Stomach smooth muscle (tissue), 2 donors: ENCODE results near the gene PCK2.

ENCODE experiments used
- H3K27ac ChIP-seq: one replicate; pipeline ENCODE4 v1.7.0; 2013; ENCODE audit warnings: mild to moderate bottlenecking, low read length, inconsistent platforms
- H3K27me3 ChIP-seq, 2 donors: one replicate each; pipeline ENCODE4 v1.7.0; 2013; ENCODE audit warnings: low read length in 2 of 2; ENCODE audit not compliant: insufficient read depth in 2 of 2, control insufficient read depth in 1 of 2
- H3K36me3 ChIP-seq, 2 donors: one replicate each; pipeline ENCODE4 v1.7.0; 2013; ENCODE audit warnings: low read length in 2 of 2; ENCODE audit not compliant: control insufficient read depth in 2 of 2, insufficient read depth in 2 of 2
- H3K4me1 ChIP-seq: one replicate; pipeline ENCODE4 v1.7.0; 2013; ENCODE audit warnings: low read length; ENCODE audit not compliant: control insufficient read depth, insufficient read depth
- H3K4me3 ChIP-seq, 2 donors: one replicate each; pipeline ENCODE4 v1.7.0; 2013; ENCODE audit warnings: low read length in 2 of 2
- H3K9ac ChIP-seq, 2 donors: one replicate each; pipeline ENCODE4 v1.7.0; 2013; ENCODE audit warnings: low read length in 2 of 2, mild to moderate bottlenecking in 1 of 2
- H3K9me3 ChIP-seq, 2 donors: one replicate each; pipeline ENCODE4 v1.7.0; 2013; ENCODE audit warnings: low read length in 2 of 2; ENCODE audit not compliant: control insufficient read depth in 2 of 2
- donor health status: healthy.
- donor health status: Pancreatic carcinoma.

PCK2 gene

GRCh38 chr14:24144451-24144850, 50.3 kb downstream of the PCK2 start:
- Histone ChIP-seq H3K9me3 (no peaks in the 10 kb centered on the region), H3K4me3 (no peak overlapping the region), H3K36me3 (peaks cover 3 to 10% of the 10 kb centered on the region in 2 donors), H3K4me1 (peaks cover 43% of the 10 kb centered on the region), H3K27me3 (no peaks in the 10 kb centered on the region), H3K27ac (peak overlapping the region; percentile 88), H3K9ac (no peak overlapping the region)

DNA sequence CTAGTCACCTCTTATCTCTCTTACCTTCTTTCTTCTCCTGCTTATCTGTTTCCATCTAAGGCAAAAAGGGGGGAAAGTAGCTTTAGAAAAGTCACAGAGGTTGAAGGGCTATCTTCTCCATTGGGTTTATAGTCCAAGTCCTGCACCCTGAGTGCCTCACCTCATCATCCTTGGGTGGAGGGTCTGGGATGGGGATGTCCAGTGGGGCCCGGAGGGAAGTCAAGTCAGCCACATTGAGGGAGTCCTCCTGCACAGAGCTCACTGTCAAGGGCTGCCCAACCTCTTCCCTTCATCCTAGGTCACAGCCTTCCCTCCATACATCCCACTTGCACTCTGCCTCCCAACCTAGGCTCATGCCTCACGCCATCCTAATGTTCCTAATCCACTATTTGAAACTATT, 51.1 kb downstream of the PCK2 start:
- peak overlapping the region; percentile 29 to 93 for H3K9ac ChIP-seq
- H3K27ac ChIP-seq: peak overlapping the region; percentile 88
- H3K4me3 ChIP-seq: no peak overlapping the region
- H3K27me3 ChIP-seq: no peaks in the 10 kb centered on the region
- H3K4me1 ChIP-seq: peaks cover 43% of the 10 kb centered on the region
- no peaks in the 10 kb centered on the region for H3K9me3 ChIP-seq
- peaks cover 11 to 17% of the 10 kb centered on the region in 2 donors for H3K36me3 ChIP-seq

GRCh38 chr14:24145690-24146452, 51.8 kb downstream of the PCK2 start:
- peak overlapping the region; percentile 95 to 100 for H3K4me3 ChIP-seq
- peaks cover 42% of the 10 kb centered on the region for H3K4me1 ChIP-seq
- no peaks in the 10 kb centered on the region for H3K9me3 ChIP-seq
- no peaks in the 10 kb centered on the region for H3K27me3 ChIP-seq
- H3K36me3 ChIP-seq: peaks cover 17 to 23% of the 10 kb centered on the region in 2 donors
- peak overlapping the region; percentile 88 for H3K27ac ChIP-seq
- peak overlapping the region; percentile 89 to 93 for H3K9ac ChIP-seq

DNA sequence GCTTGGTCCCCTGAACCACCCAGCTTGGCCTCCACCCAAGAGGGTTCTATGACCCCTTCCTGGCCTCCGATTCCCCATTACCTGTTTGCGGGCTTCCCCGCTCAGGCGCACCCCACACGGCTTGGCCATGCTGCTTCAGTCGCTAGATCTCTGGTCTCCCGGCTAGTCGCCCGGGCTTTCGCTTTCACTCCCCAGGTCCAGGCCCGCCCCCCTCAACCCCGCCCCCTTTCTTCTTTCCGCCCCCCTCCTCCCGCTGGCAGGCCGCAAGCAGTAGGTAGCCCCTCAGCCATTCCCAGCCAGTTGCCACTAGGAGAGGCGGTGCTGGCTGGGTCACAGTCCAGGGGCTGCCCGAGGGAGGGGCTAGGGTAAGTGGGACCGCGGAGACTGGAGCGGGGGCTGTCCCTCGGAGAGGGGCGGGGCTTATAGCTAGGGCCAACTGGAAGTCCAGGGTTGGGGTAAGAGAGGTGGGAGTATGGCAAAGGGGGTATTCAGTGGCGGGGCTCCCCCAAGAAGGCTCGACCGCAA, 52.4 kb downstream of the PCK2 start, which contains the start of gene PSME2:
Gene PSME2, minus strand, starts transcription at position 158 of the 525 bp plus-strand sequence. Its CDS starts 29 bp downstream, at position 129.
- peak within 1 kb of the TSS; percentile 88 for H3K27ac ChIP-seq
- H3K27me3 ChIP-seq: no peaks in the 10 kb centered on the region
- no peaks in the 10 kb centered on the region for H3K9me3 ChIP-seq
- H3K4me1 ChIP-seq: peaks cover 39% of the 10 kb centered on the region
- peak within 1 kb of the TSS; percentile 95 to 100 for H3K4me3 ChIP-seq
- peaks cover 22 to 29% of the 10 kb centered on the region in 2 donors for H3K36me3 ChIP-seq
- H3K9ac ChIP-seq: peak within 1 kb of the TSS; percentile 89 to 93

GRCh38 chr14:24146978-24147760, 53.1 kb downstream of the PCK2 start, which contains the start of gene RNF31:
Gene RNF31 (plus strand): TSS chr14:24147498. CDS start chr14:24147699, 201 bp downstream.
- peak within 1 kb of the TSS; percentile 95 to 100 for H3K4me3 ChIP-seq
- H3K9ac ChIP-seq: peak within 1 kb of the TSS; percentile 89 to 93
- peak within 1 kb of the TSS; percentile 88 for H3K27ac ChIP-seq
- no peaks in the 10 kb centered on the region for H3K27me3 ChIP-seq
- H3K9me3 ChIP-seq: no peaks in the 10 kb centered on the region
- H3K4me1 ChIP-seq: peaks cover 34% of the 10 kb centered on the region
- peaks cover 27 to 35% of the 10 kb centered on the region in 2 donors for H3K36me3 ChIP-seq

GRCh38 chr14:24147761-24148428, 53.8 kb downstream of the PCK2 start:
- peak overlapping the region; percentile 79 to 93 for H3K9ac ChIP-seq
- H3K27me3 ChIP-seq: no peaks in the 10 kb centered on the region
- peak overlapping the region; percentile 95 to 100 for H3K4me3 ChIP-seq
- peaks cover 27 to 35% of the 10 kb centered on the region in 2 donors for H3K36me3 ChIP-seq
- H3K4me1 ChIP-seq: peaks cover 33% of the 10 kb centered on the region
- peak overlapping the region; percentile 88 for H3K27ac ChIP-seq
- no peaks in the 10 kb centered on the region for H3K9me3 ChIP-seq

- Histone ChIP-seq H3K4me3 (no peak overlapping the region), H3K36me3 (peaks cover 27 to 28% of the 10 kb centered on the region in 2 donors), H3K9ac (peak overlapping the region in 1 of 2 donors; percentile 36)
Measured at GRCh38 chr14:24149302-24149969, 55.3 kb downstream of the PCK2 start.

DNA sequence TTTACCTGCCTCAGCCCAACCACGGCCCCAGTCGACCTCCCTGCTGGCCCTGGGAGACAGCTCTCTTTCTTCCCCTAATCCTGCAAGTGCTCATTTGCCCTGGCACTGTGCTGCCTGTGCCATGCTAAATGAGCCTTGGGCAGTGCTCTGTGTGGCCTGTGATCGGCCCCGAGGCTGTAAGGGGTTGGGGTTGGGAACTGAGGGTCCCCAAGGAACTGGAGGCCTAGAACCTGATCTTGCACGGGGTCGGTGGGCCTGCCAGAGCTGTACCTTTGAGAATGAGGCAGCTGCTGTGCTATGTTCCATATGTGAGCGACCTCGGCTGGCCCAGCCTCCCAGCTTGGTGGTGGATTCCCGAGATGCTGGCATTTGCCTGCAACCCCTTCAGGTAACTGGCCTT, 56.0 kb downstream of the PCK2 start:
- Histone ChIP-seq H3K36me3 (peaks cover 33% of the 10 kb centered on the region in 2 donors), H3K4me1 (peaks cover 29% of the 10 kb centered on the region), H3K4me3 (no peak overlapping the region)

More at GRCh38 chr14:24149302-24149969, 55.3 kb downstream of the PCK2 start:
- no peaks in the 10 kb centered on the region for H3K9me3 ChIP-seq
- H3K4me1 ChIP-seq: peaks cover 33% of the 10 kb centered on the region
- H3K27ac ChIP-seq: no peak overlapping the region
- no peaks in the 10 kb centered on the region for H3K27me3 ChIP-seq

GRCh38 chr14:24150567-24150966, 56.5 kb downstream of the PCK2 start:
- Histone ChIP-seq H3K4me1 (peaks cover 24% of the 10 kb centered on the region), H3K27ac (no peak overlapping the region), H3K9ac (no peak overlapping the region), H3K4me3 (no peak overlapping the region), H3K27me3 (no peaks in the 10 kb centered on the region), H3K36me3 (peaks cover 38% of the 10 kb centered on the region in 2 donors), H3K9me3 (no peaks in the 10 kb centered on the region)

More for the DNA sequence above, 56.0 kb downstream of the PCK2 start:
- Histone ChIP-seq H3K27ac (no peak overlapping the region), H3K9me3 (no peaks in the 10 kb centered on the region), H3K9ac (peak overlapping the region in 1 of 2 donors; percentile 36), H3K27me3 (no peaks in the 10 kb centered on the region)
